PC-3 (cell line): Measurements from ENCODE around the gene SYT13.

Source experiments
- EZH2phosphoT487 ChIP-seq: fragments of 300-600 bp; sonication (generic); IDR thresholded peaks from 2 replicates; pipeline ENCODE4 v1.6.1; 2018; ENCODE audit warnings: mild to moderate bottlenecking, antibody characterized with exemption, low read length, borderline replicate concordance
- TF ChIP-seq, protein P1 (sequence below): fragments of 300-600 bp; sonication (generic); conservative IDR thresholded peaks from 2 replicates; pipeline ENCODE4 v1.5.1; 2017; ENCODE audit warnings: antibody characterized with exemption, low read depth, mild to moderate bottlenecking, low read length

DNA sequence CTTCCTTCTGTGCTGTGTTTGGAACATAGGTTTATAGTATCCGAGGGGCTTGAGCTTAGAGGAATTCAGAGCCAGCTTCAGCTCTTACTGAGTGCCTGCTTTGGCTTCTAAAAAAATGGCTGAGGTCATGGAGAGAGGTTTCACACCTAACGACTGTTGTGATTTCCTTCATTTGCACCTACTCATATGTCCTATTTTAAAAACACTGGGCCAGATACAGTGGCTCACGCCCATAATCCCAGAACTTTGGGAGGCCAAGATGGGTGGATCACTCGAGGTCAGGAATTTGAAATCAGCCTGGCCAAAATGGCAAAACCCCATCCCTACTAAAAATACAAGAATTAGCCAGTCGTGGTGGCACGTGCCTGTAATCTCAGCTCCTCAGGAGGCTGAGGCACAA is 38.3 kb upstream of the SYT13 start:
- TF ChIP-seq, protein P1, sequence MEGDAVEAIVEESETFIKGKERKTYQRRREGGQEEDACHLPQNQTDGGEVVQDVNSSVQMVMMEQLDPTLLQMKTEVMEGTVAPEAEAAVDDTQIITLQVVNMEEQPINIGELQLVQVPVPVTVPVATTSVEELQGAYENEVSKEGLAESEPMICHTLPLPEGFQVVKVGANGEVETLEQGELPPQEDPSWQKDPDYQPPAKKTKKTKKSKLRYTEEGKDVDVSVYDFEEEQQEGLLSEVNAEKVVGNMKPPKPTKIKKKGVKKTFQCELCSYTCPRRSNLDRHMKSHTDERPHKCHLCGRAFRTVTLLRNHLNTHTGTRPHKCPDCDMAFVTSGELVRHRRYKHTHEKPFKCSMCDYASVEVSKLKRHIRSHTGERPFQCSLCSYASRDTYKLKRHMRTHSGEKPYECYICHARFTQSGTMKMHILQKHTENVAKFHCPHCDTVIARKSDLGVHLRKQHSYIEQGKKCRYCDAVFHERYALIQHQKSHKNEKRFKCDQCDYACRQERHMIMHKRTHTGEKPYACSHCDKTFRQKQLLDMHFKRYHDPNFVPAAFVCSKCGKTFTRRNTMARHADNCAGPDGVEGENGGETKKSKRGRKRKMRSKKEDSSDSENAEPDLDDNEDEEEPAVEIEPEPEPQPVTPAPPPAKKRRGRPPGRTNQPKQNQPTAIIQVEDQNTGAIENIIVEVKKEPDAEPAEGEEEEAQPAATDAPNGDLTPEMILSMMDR: no peak
- TF ChIP-seq EZH2phosphoT487: no peak
